LNCaP clone FGC (cell line): Measurements from ENCODE around the gene CCDC121.

ENCODE experiments used
- DNase-seq: peaks from one replicate; pipeline ENCODE4 v3.0.0-alpha.2; 2011; ENCODE audit warnings: low read depth
- H3K4me3 ChIP-seq: 2 replicates; pipeline ENCODE4 v1.5.1; 2011; ENCODE audit warnings: mild to moderate bottlenecking, low read depth, low read length, control low read depth
- CTCF ChIP-seq: IDR thresholded peaks from 2 replicates; pipeline ENCODE4 v1.5.1; 2012; ENCODE audit warnings: mild to moderate bottlenecking; ENCODE audit not compliant: control insufficient read depth, insufficient read depth; ENCODE audit errors: extremely low read depth

CCDC121 gene

GRCh38 chr2:27581417-27582128 is 47.2 kb downstream of the CCDC121 start:
- TF ChIP-seq CTCF: no peak
- H3K4me3 ChIP-seq: no peak overlapping the region
- DNase-seq: no peak
